H1 (cell line): ENCODE data around the gene SAXO1. TPM values are rescaled to one million over a fixed set of nuclear protein-coding genes. Genes with fewer than 3 reads are reported as not detected.

ENCODE experiments used
- ATF2 ChIP-seq: IDR thresholded peaks from 2 replicates; pipeline ENCODE4 v1.6.1; 2012; ENCODE audit warnings: low read length, inconsistent platforms
- ATF3 ChIP-seq: IDR thresholded peaks from 2 replicates; pipeline ENCODE4 v1.6.1; 2011; ENCODE audit warnings: low read depth, mild to moderate bottlenecking, low read length; ENCODE audit not compliant: insufficient read depth
- GTF2F1 ChIP-seq: IDR thresholded peaks from 2 replicates; pipeline ENCODE4 v1.6.1; 2012; ENCODE audit warnings: low read depth, low read length, improper control_type of control experiment, borderline replicate concordance
- HDAC2 ChIP-seq, 2 experiments: fragments of 300-600 bp in 1 of 2; sonication (generic) in 1 of 2; IDR thresholded peaks; 2 replicates each; pipeline ENCODE4 v1.6.1; 2011 to 2012; ENCODE audit warnings: low read depth in 2 of 2, low read length in 2 of 2, mild to moderate bottlenecking in 2 of 2, moderate library complexity in 2 of 2, borderline replicate concordance in 1 of 2, inconsistent platforms in 1 of 2
- HDAC6 ChIP-seq: IDR thresholded peaks from one replicate; pipeline ENCODE4 v1.7.1; 2012; ENCODE audit warnings: low read depth, mild to moderate bottlenecking, inconsistent platforms, low read length, moderate library complexity
- RBBP5 ChIP-seq: IDR thresholded peaks from 2 replicates; pipeline ENCODE4 v1.7.1; 2012; ENCODE audit warnings: low read depth, mild to moderate bottlenecking, inconsistent platforms, low read length, moderate library complexity, borderline replicate concordance
- SIX5 ChIP-seq: IDR thresholded peaks from 2 replicates; pipeline ENCODE4 v1.6.1; 2011; ENCODE audit warnings: mild to moderate bottlenecking, low read depth, low read length
- SP4 ChIP-seq: IDR thresholded peaks from 2 replicates; pipeline ENCODE4 v1.6.1; 2012; ENCODE audit warnings: low read length, inconsistent platforms
- polyA plus RNA-seq, 7 experiments: library from polyadenylated mRNA; depleted of rRNA in 3 of 7; stranded (reverse) in 5 of 7; unstranded in 2 of 7; fragments of >200 nt in 5 of 7; fragments of 200-250 nt in 2 of 7; gene quantifications; 1 replicate in 5 of 7; 2 replicates in 1 of 7; 4 replicates in 1 of 7; pipeline versions ENCODE4 v1.2.1 to v1.2.3, GENCODE V29; 2011 to 2013; ENCODE audit warnings: missing spikeins in 2 of 7, mixed read lengths in 2 of 7
- total RNA-seq: library from RNA; stranded (reverse); fragmentation: NEBNext Ultra II Directional; extraction: Animal tissue kit (Norgen Biotek cat#: 25700); gene quantifications from 2 replicates; pipeline ENCODE4 v1.2.1, GENCODE V29; 2021

The SAXO1 gene
- total and polyA plus RNA-seq, 2 of the 8 experiments (the other 6 are each of a cell fraction or from before 2014, with no cell fraction given) = 0.11 to 0.20 TPM

GRCh38 chr9:18936094-18936871, 96.7 kb downstream of the SAXO1 start (continued):
- TF ChIP-seq ATF2 (no peak), HDAC6 (no peak), SP4 (no peak), ATF3 (no peak), RBBP5 (no peak), GTF2F1 (no peak), HDAC2 (IDR thresholded peaks at IDR 0.05; ENCODE audit: borderline replicate concordance in 1 of 2, low read depth in 2 of 2, low read length in 2 of 2) (no peak), SIX5 (no peak)
